SK-MEL-5 (cell line): ENCODE results near the gene RPS6KA3. TPM values are rescaled to one million over a fixed set of nuclear protein-coding genes. Genes with fewer than 3 reads are reported as not detected.
"Not testable (repeated sequence)": the region's sequence is repeated elsewhere in the genome, so short reads cannot be mapped to it uniquely, and the experiment has no call there.

Experiments
- DNase-seq: peaks from one replicate; pipeline ENCODE4 v3.0.0-alpha.2; 2016; ENCODE audit warnings: low read depth, low spot score
- in situ Hi-C: cut with HindIII; loops from 2 replicates; pipeline ENCODE4 v1.10.0; 2016; ENCODE audit warnings: low sequenced_read_pairs, high pct_unique_total_duplicates, low pct_unique_long_range_greater_than_20kb
- total RNA-seq: library from RNA; depleted of rRNA; stranded (reverse); fragments of >200 nt; shearing (Covaris generic); gene quantifications from 2 replicates; pipeline ENCODE4 v1.2.3, GENCODE V29; 2014

Gene RPS6KA3
- total RNA-seq, 1 experiment from 2014 or later = 38.0 TPM

DNA sequence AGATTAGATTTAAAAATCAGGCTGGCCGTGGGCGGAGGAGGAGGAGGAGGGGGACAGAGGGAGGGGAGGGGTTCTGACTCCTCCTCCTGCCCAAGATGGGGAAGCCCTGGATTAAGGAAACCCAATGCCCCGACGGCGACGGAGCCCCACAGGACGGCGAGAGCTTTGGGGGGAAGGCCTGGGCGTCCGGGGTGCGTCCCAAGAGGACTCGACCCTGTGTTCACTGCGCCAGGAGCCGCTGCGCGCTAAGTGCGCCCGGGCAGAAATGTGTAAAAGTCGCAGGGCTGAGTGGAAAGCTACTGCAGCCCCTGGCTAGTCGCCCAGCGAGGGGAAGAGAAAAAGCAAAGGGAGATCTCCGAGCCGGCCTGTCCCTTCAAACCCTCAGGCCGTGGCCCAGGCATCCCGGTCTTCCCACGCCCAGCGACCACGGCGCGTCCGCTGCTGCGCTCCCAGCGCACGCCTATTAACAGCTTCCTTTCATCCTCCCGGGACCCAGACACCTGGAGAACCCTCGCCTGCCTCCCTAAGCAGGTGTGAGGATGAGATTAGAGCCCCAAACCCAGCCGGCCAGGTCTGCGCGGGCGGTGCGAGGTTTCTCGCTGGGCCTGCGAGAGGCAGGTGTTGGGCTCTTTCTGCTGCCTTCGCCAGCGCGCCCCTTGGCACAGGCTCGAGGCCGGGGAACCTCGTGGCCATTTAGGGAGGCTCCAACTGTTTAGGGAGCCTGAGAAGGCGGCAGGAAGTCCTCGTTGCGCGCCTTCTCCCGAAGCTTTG, 1.4 kb upstream of the RPS6KA3 start:
- DNase-seq = no peak
- in situ Hi-C loops = no loop called here

DNA sequence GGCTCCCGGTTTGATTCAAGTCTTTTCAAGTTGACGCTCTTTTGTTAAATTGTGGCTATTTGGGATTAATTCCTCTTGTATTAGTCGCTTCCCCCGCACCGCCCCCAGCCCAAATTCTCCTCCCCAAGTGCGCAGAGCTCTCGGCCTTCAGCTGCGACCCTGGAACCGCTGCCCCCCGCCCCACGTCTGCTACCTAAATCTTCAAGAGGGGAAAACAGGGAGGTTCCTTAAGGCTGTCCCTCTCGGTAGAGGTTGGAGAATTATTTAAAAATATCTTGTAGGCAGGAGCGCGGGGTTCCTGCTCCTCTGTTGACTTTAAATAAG, 860 bp upstream of the RPS6KA3 start:
- DNase-seq = no peak
- in situ Hi-C loops = no loop called here

DNA sequence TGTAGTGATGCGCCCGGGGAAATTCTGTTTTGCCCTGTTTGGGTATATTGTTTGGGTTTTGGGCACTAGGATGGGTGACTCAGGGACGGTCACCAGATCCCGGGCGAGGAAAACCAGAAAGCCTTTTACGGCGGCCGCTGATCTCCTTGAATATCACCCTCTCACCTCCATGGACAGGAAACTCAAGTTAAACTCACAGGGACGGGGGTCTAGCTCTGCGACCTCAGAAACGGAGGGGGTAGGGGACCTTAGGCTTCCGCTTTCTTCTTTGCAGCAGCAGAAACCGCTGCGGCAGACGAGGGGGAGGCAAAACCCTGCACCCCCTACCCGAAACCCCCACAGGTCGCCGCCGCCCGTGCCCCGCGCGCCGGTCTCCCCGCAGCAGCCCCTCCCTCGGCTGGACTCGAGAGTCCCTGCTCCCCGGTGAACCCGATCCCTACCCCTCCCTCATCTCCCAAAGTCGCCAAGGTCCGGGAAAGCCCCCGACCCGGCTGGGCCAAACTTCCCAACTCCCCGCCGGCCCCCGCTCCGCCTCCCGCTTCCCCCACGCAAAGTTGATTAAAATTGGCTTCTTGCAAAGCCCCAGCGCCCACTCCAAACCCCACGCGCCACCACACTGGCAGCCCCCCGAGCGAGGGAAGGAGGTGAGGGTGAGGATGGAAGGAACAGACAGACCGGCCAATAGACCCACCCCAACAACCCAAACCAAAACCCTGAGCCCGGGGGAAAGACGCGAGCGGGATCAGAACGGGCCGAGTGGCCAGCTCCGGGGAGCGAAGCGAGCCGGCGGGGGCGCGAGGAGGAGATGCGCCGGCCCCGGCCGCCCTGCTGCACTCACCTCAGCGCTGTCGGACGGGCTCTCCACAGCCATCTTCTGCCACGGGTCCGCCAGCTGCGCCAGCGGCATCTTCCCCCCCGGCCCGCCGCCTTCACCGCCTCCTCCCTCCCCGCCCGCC, 705 bp downstream of the RPS6KA3 start:
- no peak for DNase-seq
- in situ Hi-C loops = no loop called here

DNA sequence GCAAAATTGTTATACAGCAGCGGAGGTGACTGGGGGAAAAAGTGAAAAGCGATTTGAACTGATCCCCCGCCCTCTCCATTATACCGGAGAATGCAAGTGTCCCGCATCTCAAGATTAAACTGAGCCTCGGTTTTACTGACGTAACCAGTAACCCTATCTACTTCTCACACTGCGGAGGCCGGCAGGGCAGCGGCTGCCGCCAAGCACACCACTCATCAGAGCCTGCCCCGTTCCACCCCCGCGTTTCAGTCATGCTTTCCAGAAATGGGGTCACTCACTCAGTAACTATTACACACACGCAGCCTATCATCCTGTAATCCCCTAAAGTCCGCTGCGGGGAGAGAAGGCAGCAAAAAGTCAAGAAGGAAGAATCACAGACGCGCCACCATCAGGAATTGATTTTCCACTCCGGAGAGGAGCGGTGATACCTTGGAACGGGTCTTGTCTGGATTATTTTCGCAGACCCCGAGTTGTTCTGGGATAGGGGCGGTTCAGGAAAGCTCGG, 1.4 kb downstream of the RPS6KA3 start:
- DNase-seq = peak; percentile 61
- in situ Hi-C loops = no loop called here

DNA sequence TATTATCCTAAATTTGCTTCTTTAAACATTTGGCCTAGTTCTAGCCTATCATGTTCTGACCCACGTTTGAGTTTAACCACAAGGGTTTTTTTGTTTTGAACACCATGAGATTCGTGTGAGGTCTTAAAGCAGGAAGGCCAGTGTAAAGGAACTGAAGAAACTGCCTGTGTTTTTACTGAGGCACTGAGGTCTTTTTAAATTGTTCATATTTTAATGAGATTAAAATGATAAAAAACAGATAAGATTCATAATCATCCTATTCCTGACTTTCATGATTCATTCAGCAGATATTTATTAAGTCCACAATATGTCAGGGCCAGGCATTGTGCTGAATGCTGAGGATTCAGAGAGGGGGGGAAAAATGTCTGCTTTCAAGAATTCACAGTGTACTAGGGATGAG, 3.2 kb downstream of the RPS6KA3 start:
- peak; percentile 57 for DNase-seq
- in situ Hi-C loops = no loop called here

DNA sequence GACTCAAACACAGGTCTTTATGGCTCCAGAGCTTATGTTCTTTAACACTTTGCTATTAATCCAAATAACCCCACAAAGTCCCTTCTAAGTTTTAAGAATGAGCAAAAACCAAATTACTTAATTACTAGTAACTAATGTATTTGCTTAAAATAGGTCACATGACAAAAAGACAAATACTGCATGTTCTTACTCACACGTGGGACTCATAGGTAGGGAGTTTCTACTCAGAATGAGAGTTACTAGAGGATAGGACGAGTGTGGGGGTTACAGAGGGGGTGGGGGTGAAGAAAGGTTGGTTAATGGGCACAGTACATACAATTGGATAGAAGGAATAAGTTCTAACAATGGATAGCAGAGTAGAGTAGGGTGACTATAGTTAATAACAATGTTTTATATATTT, 5.8 kb downstream of the RPS6KA3 start:
- in situ Hi-C loops = no loop called here

DNA sequence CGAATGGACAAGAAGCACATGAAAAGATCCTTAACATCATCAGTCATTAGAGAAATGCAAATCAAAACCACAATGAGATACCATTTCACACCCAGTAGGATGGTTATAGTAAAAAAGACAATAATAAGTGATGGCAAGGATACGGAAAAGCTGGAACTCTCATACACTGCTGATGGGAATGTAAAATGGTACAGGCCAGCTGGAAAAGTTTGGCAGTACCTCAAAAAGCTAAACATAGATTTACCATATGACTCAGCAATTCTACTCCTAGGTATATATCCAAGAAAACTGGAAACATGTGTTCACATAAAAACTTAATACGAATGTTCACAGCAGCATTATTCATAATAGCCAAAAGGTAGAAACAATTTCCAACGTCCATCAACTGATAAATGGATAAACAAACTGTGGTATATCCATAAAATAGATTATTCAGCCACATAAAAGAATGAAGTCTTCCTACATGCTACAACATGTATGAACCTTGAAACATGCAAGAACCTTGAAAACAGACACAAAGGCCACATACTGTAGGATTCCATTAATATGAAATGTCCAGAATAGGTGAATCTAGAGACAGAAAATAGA, 11.9 kb downstream of the RPS6KA3 start:
- in situ Hi-C loops = no loop called here
- no peak for DNase-seq

More for the DNA sequence above, 5.8 kb downstream of the RPS6KA3 start:
- DNase-seq = no peak

DNA sequence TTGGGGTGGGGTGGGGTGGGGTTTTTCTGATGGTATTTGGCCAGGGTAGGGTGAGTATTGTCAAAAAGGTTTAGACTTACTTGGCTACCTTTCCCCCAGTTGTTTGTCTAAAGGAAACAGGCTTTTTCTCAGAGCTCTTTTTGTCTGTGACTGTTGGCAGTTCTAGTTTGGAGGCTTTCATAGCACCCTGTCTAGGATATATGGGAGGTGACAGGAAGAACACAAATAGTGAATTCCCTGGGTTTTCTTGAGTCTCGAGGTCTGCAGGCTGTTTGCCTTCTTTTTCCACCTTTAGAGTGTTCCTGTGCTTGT, 13.5 kb downstream of the RPS6KA3 start:
- in situ Hi-C loops = no loop called here
- DNase-seq = no peak

DNA sequence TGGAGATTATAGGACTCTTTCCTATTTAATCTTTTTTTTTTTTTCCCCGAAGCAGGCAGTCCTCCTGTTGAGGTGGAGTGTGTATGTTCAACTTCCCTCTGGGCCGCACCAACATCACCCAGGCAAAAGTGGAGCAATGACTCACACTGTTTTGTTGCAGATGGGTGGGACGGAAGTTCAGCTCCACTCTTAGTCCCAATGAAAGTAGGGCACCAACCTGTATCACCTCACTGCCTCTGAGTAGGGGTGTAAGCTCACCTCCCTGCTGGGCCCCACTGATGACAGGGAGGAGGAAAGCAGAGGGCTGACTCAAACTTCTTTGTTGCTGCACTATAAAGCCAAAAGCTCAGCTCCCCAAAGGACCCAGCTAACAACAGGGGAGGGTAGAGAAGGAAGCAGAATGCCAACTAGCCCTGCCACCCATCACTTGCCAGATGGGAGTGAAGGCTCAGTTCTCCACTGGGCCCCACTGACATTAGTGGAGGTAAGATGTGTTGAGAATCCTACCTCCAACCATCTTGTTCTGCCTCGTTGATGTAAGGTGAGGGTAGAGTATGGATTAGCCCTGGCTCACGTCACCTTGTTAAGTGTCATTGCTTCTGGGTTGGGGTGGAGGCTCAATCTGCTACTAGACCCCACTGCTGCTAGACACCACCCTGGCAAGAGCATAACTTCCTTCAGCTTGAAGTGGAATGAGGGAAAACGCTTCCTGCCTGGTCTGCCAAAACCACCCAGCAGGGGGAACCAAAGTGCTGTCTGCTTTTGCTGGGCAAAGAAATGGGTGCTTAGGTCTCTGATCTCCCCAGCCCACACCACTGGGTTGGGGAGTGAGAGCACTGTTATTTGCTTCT, 14.1 kb downstream of the RPS6KA3 start:
- peak; percentile 59 for DNase-seq
- in situ Hi-C loops = no loop called here

DNA sequence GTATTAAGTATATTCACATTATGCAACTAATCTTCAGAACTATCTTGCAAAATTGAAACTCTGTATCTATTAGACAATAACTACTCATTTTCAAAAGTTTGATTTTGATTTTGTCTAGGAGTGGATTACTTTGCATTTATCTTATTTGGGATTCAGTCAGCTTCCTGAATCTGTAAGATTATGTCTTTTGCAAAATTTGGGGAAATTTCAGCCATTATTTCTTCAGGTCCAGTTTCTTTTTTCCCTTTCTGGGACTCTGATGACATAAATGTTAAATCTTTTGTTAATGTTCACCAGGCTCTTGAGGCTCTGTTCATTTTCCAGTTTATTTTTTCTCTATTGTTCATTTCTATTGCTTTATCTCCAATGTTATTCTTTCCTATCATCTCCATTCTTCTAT, 15.0 kb downstream of the RPS6KA3 start:
- no peak for DNase-seq
- in situ Hi-C loops = no loop called here

DNA sequence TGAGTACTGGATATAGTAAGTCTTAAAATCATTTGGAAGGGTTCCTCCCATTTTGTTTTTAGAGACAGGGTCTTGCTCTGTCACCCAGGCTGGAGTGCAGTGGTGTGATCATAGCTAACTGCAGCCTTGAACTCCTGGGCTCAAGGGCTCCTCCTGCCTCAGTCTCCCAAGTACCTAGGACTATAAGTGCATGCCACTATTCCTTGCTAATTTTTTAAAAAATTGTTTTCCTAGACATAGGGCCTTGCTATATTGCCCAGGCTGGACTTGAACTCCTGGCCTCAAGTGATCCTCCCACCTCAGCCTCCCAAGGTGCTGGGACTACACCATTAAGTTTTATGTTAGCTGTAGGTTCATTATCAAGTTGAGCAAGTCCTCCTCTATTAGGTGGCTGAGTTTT, 16.6 kb downstream of the RPS6KA3 start:
- DNase-seq, in situ Hi-C loops: not testable (repeated sequence)

DNA sequence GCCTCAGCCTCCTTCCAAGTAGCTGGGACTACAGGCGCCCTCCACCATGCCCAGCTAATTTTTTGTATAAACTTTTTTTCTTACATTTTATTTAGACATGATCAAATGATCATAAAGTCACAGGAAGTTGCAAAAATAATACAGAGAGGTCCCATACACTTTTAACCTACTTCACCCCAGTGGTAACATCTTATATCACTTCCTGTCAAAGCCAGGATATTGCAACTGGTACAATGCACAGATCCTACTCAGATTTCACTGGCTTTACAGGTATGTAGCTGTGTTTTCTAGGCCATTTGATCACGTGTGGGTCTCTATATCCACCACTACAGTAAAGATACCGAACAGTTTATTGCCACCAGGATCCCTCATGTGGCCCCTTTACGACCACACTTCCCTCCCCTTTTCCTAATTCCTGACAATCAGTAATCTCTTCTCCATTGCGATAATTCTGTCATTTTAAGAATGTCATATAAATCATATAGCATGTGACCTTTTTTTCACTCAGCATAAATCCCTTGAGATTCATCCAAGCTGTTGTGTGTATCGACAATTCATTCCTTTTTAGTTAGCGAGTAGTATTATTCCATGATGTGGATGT, 18.0 kb downstream of the RPS6KA3 start:
- no peak for DNase-seq
- in situ Hi-C loops = no loop called here

DNA sequence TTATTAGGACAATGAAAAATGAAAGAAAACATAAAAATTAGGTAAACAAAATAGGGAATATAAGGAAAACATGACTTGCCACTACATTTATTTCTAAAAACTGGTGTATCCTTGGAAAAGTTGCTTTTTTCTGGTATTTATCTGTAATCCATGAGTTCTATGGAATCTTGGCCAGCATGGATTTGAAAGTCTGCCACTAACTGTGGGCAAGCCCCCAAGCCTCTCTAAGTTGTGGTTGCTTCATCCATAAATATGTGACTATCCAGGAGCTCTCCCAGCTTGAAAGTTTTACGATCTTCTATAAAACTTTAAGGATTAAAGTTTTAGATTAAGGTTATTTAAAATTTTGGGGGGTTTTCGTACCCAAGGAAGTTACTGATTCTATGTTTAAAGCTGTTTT, 21.8 kb downstream of the RPS6KA3 start:
- DNase-seq = no peak
- in situ Hi-C loops = no loop called here

DNA sequence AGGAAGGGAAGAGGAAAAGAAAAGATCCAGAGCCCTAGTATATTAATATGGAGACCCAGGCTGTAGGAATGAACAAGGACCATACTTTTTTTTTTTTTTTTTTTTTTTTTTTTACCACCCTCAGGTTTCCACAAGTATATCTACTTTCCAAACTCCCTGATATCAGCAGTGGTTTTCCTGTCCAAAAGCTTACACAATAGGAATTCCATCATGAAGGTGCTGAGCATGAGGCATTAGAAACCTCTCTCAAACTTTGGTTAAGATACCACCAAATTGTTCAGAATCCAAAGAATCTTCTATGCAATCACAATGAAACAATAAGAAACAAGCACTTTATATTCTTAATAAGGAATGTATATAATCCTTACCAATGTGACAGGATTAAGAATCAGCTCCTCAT, 26.5 kb downstream of the RPS6KA3 start:
- in situ Hi-C loops = no loop called here
- no peak for DNase-seq

DNA sequence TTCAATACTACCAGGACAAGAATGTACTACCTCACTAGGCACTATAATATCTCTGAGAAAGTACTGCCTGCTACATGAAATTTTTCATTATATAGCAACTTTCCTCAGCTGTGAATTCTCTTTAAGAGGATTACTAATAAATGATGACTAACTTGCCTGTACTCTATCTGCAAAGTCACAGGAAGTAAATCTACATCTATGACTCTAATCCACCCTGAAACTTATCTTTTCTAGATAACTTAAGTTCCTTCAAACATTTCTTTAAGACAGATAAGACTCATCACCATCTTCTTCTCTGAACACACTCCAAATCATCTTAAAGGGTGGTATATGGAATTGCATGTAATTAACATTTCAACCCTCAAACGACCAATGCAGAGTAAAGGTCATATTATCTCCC, 28.8 kb downstream of the RPS6KA3 start:
- in situ Hi-C loops = no loop called here

DNA sequence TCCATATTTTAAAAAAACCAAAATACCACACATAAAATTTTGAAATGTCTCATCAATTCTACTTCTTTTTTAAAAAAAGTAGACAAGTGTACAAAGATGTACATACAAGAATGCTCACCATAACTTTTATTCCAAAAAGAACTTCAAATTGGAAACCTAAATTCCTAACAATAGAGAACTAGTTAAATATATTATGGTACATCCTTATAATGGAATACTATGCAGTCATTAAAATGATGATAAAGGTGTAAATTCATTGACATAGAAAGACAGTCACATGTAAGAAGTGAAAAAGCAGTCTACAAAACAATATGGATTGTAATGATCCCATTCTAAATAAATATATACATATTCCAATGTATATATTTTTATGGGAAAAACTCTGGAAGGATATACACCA, 31.0 kb downstream of the RPS6KA3 start:
- in situ Hi-C loops = no loop called here
- DNase-seq = no peak

More for the DNA sequence above, 28.8 kb downstream of the RPS6KA3 start:
- DNase-seq = no peak

DNA sequence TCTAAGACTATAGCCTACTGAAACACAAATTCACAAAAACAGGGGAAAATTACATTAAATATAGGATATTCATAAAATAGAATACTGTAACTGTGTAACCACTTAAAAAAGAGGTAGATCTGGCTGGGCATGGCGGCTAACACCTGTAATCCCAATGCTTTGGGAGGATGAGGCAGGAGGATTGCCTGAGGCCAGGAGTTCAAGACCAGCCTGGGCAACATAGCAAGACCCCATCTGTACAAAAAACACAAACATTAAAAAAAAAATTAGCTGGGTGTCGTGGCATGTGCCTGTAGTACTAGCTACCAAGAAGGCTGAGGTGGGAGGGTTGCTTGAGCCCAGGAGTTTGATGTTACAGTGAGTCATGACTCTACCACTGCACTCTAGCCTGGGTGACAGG, 33.4 kb downstream of the RPS6KA3 start:
- in situ Hi-C loops = no loop called here
- no peak for DNase-seq
